NB4 (cell line): ENCODE results near the gene MACC1.
"Not testable (repeated sequence)": the region's sequence is repeated elsewhere in the genome, so short reads cannot be mapped to it uniquely, and the experiment has no call there.

ENCODE experiments used
- POLR2A ChIP-seq: IDR thresholded peaks from 2 replicates; pipeline ENCODE4 v1.6.1; 2011; ENCODE audit warnings: mild to moderate bottlenecking; ENCODE audit not compliant: insufficient read length; ENCODE audit errors: extremely low read depth
- TF ChIP-seq, protein P1 (sequence below): IDR thresholded peaks from 2 replicates; pipeline ENCODE4 v1.6.1; 2011; ENCODE audit warnings: low read depth, low read length
- TF ChIP-seq, protein P2 (sequence below): IDR thresholded peaks from one replicate; pipeline ENCODE4 v1.5.1; 2012; ENCODE audit warnings: low read depth, low read length

DNA sequence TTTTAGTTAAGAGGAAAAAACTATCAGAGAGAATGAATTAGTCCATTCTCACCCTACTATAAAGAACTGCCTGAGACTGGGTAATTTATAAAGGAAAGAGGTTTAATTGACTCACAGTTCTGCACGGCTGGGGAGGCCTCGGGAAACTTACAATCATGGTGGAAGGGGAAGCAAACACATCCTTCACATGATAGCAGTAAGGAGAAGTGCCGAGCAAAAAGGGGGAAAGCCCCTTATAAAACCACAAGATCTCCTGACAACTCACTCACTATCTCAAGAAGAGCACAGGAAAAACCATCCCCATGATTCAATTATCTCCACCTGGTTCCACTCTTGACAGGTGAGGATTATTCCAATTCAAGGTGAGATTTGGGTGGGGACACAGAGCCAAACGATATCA, 29.3 kb downstream of the MACC1 start:
- TF ChIP-seq, protein P1, sequence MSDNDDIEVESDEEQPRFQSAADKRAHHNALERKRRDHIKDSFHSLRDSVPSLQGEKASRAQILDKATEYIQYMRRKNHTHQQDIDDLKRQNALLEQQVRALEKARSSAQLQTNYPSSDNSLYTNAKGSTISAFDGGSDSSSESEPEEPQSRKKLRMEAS: not testable (repeated sequence)
- TF ChIP-seq, protein P2, sequence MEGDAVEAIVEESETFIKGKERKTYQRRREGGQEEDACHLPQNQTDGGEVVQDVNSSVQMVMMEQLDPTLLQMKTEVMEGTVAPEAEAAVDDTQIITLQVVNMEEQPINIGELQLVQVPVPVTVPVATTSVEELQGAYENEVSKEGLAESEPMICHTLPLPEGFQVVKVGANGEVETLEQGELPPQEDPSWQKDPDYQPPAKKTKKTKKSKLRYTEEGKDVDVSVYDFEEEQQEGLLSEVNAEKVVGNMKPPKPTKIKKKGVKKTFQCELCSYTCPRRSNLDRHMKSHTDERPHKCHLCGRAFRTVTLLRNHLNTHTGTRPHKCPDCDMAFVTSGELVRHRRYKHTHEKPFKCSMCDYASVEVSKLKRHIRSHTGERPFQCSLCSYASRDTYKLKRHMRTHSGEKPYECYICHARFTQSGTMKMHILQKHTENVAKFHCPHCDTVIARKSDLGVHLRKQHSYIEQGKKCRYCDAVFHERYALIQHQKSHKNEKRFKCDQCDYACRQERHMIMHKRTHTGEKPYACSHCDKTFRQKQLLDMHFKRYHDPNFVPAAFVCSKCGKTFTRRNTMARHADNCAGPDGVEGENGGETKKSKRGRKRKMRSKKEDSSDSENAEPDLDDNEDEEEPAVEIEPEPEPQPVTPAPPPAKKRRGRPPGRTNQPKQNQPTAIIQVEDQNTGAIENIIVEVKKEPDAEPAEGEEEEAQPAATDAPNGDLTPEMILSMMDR: not testable (repeated sequence)
- TF ChIP-seq POLR2A: not testable (repeated sequence)
